CD14-positive monocyte (primary cell): ENCODE measurements around the gene CHN2. TPM values are rescaled to one million over a fixed set of nuclear protein-coding genes. Genes with fewer than 3 reads are reported as not detected.

Source experiments
- DNase-seq, 3 donors: peaks; one replicate each; pipeline ENCODE4 v3.0.0-alpha.2; 2011 to 2022
- H2AFZ ChIP-seq: 2 replicates; pipeline ENCODE4 v1.6.0; 2012; ENCODE audit warnings: mild to moderate bottlenecking, low read depth, low read length, inconsistent platforms; ENCODE audit not compliant: insufficient read depth, poor library complexity, severe bottlenecking
- H3K27ac ChIP-seq, 2 donors: 1 replicate in 1 of 2; 2 replicates in 1 of 2; pipeline ENCODE4 v1.5.1; 2012 to 2013; ENCODE audit warnings: low read length in 2 of 2, control low read depth in 1 of 2, inconsistent platforms in 1 of 2, low read depth in 1 of 2, mild to moderate bottlenecking in 1 of 2
- H3K27me3 ChIP-seq, 2 donors: one replicate each; pipeline versions ENCODE4 v1.6.0 to v1.6.1; 2011 to 2013; ENCODE audit warnings: low read length in 2 of 2; ENCODE audit not compliant: control insufficient read depth in 2 of 2, insufficient read depth in 2 of 2
- H3K36me3 ChIP-seq, 2 donors: replicated peaks in 1 of 2; 1 replicate in 1 of 2; 2 replicates in 1 of 2; pipeline versions ENCODE4 v1.5.1 to v1.6.1; 2012 to 2013; ENCODE audit warnings: low read length in 2 of 2, control low read depth in 1 of 2, inconsistent platforms in 1 of 2, mild to moderate bottlenecking in 1 of 2; ENCODE audit not compliant: insufficient read depth in 2 of 2, control insufficient read depth in 1 of 2
- H3K4me1 ChIP-seq, 2 donors: 1 replicate in 1 of 2; 2 replicates in 1 of 2; pipeline versions ENCODE4 v1.5.1 to v1.6.1; 2012 to 2013; ENCODE audit warnings: low read length in 2 of 2, control low read depth in 1 of 2, inconsistent platforms in 1 of 2, mild to moderate bottlenecking in 1 of 2, moderate library complexity in 1 of 2; ENCODE audit not compliant: insufficient read depth in 2 of 2, control insufficient read depth in 1 of 2
- H3K4me2 ChIP-seq: replicated peaks from 2 replicates; pipeline ENCODE3; 2012; ENCODE audit warnings: low read length, moderate library complexity, mild to moderate bottlenecking; ENCODE audit not compliant: poor library complexity, severe bottlenecking; ENCODE audit errors: extremely low read depth
- H3K4me3 ChIP-seq, 3 experiments: fragments of 200-600 bp in 1 of 3; sonication (generic) in 1 of 3; replicated peaks in 1 of 3; 1 replicate in 2 of 3; 2 replicates in 1 of 3; pipeline ENCODE4 v1.5.1; 2011 to 2013; ENCODE audit warnings: low read length in 3 of 3, mild to moderate bottlenecking in 3 of 3, control low read depth in 2 of 3, low read depth in 2 of 3, inconsistent platforms in 1 of 3, moderate library complexity in 1 of 3
- H3K79me2 ChIP-seq: 2 replicates; pipeline ENCODE4 v1.6.0; 2012; ENCODE audit warnings: mild to moderate bottlenecking, control low read depth, inconsistent platforms, low read length, moderate library complexity; ENCODE audit not compliant: insufficient read depth
- H3K9ac ChIP-seq: 2 replicates; pipeline ENCODE4 v1.6.0; 2017; ENCODE audit warnings: low read length, mild to moderate bottlenecking; ENCODE audit not compliant: insufficient read depth, poor library complexity, severe bottlenecking
- H3K9me3 ChIP-seq, 2 donors: replicated peaks in 1 of 2; 1 replicate in 1 of 2; 2 replicates in 1 of 2; pipeline versions ENCODE4 v1.5.1 to v1.6.1; 2012 to 2013; ENCODE audit warnings: low read length in 2 of 2, control low read depth in 1 of 2; ENCODE audit not compliant: control insufficient read depth in 1 of 2, insufficient read depth in 1 of 2
- H4K20me1 ChIP-seq: 2 replicates; pipeline ENCODE4 v1.6.0; 2012; ENCODE audit warnings: mild to moderate bottlenecking, low read length, control low read depth, moderate library complexity; ENCODE audit not compliant: insufficient read depth
- H3K27ac Mint-ChIP-seq, 7 donors: one replicate each; pipeline ENCODE4 v1.8.0; 2020; ENCODE audit warnings: mild to moderate bottlenecking in 7 of 7, mixed read lengths in 7 of 7, moderate library complexity in 6 of 7, inconsistent platforms in 2 of 7
- H3K27me3 Mint-ChIP-seq, 3 donors: one replicate each; pipeline ENCODE4 v1.8.0; 2021 to 2022; ENCODE audit warnings: low read depth in 3 of 3, mild to moderate bottlenecking in 3 of 3, mixed read lengths in 3 of 3, moderate library complexity in 3 of 3, inconsistent platforms in 1 of 3
- H3K36me3 Mint-ChIP-seq, 2 donors: one replicate each; pipeline ENCODE4 v1.8.0; 2020; ENCODE audit warnings: mixed read lengths in 2 of 2, inconsistent platforms in 1 of 2, mild to moderate bottlenecking in 1 of 2
- H3K4me1 Mint-ChIP-seq: one replicate; pipeline ENCODE4 v1.8.0; 2020; ENCODE audit warnings: mild to moderate bottlenecking, mixed read lengths
- H3K4me3 Mint-ChIP-seq, 2 donors: one replicate each; pipeline ENCODE4 v1.8.0; 2020; ENCODE audit warnings: mild to moderate bottlenecking in 2 of 2, mixed read lengths in 2 of 2, moderate library complexity in 1 of 2
- H3K9me3 Mint-ChIP-seq, 7 donors: one replicate each; pipeline ENCODE4 v1.8.0; 2020 to 2022; ENCODE audit warnings: mixed read lengths in 7 of 7, mild to moderate bottlenecking in 6 of 7, moderate library complexity in 6 of 7, inconsistent platforms in 2 of 7
- WGBS: methylation state at CpG from one replicate; pipeline ENCODE4 v1.1.5; 2013; ENCODE audit warnings: missing lambda C conversion rate; ENCODE audit not compliant: insufficient coverage; 5-methylcytosine and 5-hydroxymethylcytosine counted together
- intact Hi-C, 2 donors: fragments of 100-400 bp; cut with micrococcal nuclease; formaldehyde crosslinking; loops; one replicate each; pipeline versions ENCODE4 v1.15.0 to v1.15.1; 2023
- polyA plus RNA-seq, 3 donors: library from polyadenylated mRNA; depleted of rRNA in 1 of 3; unstranded in 2 of 3; stranded (reverse) in 1 of 3; fragments of 300-500 nt in 2 of 3; fragments of >200 nt in 1 of 3; fragmentation: Illumina TruSeq in 2 of 3; gene quantifications; 1 replicate in 2 of 3; 2 replicates in 1 of 3; pipeline ENCODE4 v1.2.3, GENCODE V29; 2012 to 2021
- TF ChIP-seq, protein P1 (sequence below): fragments of 200-600 bp; IDR thresholded peaks from one replicate; pipeline ENCODE4 v1.8.0; 2022; ENCODE audit warnings: antibody characterized with exemption, mild to moderate bottlenecking

Gene CHN2
- polyA plus RNA-seq, 3 donors: 26.6 to 66.5 (median 44.8) TPM

- H3K36me3 ChIP-seq: peaks cover 0 to 4% of the 10 kb centered on the region in 2 donors
- Mint-ChIP-seq H3K27me3 (peaks cover 2 to 3% (median 3%) of the 10 kb centered on the region in 3 donors), H3K9me3 (peaks cover 0 to 5% (median 0%) of the 10 kb centered on the region in 7 donors), H3K4me1 (no peaks in the 10 kb centered on the region), H3K4me3 (no peak overlapping the region), H3K36me3 (peaks cover 0 to 20% of the 10 kb centered on the region in 2 donors), H3K27ac (no peak overlapping the region)
- H4K20me1 ChIP-seq: peaks cover 7% of the 10 kb centered on the region
- H3K4me3 ChIP-seq: no peak overlapping the region
- H2AFZ ChIP-seq: no peak overlapping the region
- DNase-seq: no peak
- no peaks in the 10 kb centered on the region for H3K9me3 ChIP-seq
- no peak overlapping the region for H3K4me2 ChIP-seq
- 100% methylated on average over 6 of the region's 12 CpGs for WGBS
- H3K27me3 ChIP-seq: no peaks in the 10 kb centered on the region
- no peak overlapping the region for H3K9ac ChIP-seq
- H3K79me2 ChIP-seq: no peaks in the 10 kb centered on the region
- intact Hi-C loops: no loop called here
- H3K4me1 ChIP-seq: no peaks in the 10 kb centered on the region
- no peak overlapping the region for H3K27ac ChIP-seq
- TF ChIP-seq, protein P1, sequence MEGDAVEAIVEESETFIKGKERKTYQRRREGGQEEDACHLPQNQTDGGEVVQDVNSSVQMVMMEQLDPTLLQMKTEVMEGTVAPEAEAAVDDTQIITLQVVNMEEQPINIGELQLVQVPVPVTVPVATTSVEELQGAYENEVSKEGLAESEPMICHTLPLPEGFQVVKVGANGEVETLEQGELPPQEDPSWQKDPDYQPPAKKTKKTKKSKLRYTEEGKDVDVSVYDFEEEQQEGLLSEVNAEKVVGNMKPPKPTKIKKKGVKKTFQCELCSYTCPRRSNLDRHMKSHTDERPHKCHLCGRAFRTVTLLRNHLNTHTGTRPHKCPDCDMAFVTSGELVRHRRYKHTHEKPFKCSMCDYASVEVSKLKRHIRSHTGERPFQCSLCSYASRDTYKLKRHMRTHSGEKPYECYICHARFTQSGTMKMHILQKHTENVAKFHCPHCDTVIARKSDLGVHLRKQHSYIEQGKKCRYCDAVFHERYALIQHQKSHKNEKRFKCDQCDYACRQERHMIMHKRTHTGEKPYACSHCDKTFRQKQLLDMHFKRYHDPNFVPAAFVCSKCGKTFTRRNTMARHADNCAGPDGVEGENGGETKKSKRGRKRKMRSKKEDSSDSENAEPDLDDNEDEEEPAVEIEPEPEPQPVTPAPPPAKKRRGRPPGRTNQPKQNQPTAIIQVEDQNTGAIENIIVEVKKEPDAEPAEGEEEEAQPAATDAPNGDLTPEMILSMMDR: no peak
These were observed 223.5 kb downstream of the CHN2 start for GRCh38 chr7:29418056-29418455.

- Histone ChIP-seq H3K4me2 (no peak overlapping the region), H4K20me1 (peaks cover 7% of the 10 kb centered on the region), H3K27me3 (no peaks in the 10 kb centered on the region), H3K9me3 (no peaks in the 10 kb centered on the region), H3K4me1 (no peaks in the 10 kb centered on the region), H3K4me3 (no peak overlapping the region), H3K36me3 (peaks cover 0 to 4% of the 10 kb centered on the region in 2 donors), H3K9ac (no peak overlapping the region), H2AFZ (no peak overlapping the region), H3K79me2 (no peaks in the 10 kb centered on the region), H3K27ac (no peak overlapping the region)
- 100% methylated on average over 2 of the region's 6 CpGs for WGBS
- Mint-ChIP-seq H3K36me3 (peaks cover 0 to 20% of the 10 kb centered on the region in 2 donors), H3K9me3 (peaks cover 0 to 5% (median 0%) of the 10 kb centered on the region in 7 donors), H3K4me3 (no peak overlapping the region), H3K27me3 (peaks cover 0 to 3% (median 3%) of the 10 kb centered on the region in 3 donors), H3K4me1 (no peaks in the 10 kb centered on the region), H3K27ac (no peak overlapping the region)
- TF ChIP-seq, protein P1: no peak
- no peak for DNase-seq
- intact Hi-C loops: no loop called here
These were observed 224.1 kb downstream of the CHN2 start for GRCh38 chr7:29418651-29419050.
